ENCODE measurements around the gene SYNE1.
"Not testable (repeated sequence)": the region's sequence is repeated elsewhere in the genome, so short reads cannot be mapped to it uniquely, and the experiment has no call there.

The SYNE1 gene, protein sequence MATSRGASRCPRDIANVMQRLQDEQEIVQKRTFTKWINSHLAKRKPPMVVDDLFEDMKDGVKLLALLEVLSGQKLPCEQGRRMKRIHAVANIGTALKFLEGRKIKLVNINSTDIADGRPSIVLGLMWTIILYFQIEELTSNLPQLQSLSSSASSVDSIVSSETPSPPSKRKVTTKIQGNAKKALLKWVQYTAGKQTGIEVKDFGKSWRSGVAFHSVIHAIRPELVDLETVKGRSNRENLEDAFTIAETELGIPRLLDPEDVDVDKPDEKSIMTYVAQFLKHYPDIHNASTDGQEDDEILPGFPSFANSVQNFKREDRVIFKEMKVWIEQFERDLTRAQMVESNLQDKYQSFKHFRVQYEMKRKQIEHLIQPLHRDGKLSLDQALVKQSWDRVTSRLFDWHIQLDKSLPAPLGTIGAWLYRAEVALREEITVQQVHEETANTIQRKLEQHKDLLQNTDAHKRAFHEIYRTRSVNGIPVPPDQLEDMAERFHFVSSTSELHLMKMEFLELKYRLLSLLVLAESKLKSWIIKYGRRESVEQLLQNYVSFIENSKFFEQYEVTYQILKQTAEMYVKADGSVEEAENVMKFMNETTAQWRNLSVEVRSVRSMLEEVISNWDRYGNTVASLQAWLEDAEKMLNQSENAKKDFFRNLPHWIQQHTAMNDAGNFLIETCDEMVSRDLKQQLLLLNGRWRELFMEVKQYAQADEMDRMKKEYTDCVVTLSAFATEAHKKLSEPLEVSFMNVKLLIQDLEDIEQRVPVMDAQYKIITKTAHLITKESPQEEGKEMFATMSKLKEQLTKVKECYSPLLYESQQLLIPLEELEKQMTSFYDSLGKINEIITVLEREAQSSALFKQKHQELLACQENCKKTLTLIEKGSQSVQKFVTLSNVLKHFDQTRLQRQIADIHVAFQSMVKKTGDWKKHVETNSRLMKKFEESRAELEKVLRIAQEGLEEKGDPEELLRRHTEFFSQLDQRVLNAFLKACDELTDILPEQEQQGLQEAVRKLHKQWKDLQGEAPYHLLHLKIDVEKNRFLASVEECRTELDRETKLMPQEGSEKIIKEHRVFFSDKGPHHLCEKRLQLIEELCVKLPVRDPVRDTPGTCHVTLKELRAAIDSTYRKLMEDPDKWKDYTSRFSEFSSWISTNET (N-terminal part only)

DNA sequence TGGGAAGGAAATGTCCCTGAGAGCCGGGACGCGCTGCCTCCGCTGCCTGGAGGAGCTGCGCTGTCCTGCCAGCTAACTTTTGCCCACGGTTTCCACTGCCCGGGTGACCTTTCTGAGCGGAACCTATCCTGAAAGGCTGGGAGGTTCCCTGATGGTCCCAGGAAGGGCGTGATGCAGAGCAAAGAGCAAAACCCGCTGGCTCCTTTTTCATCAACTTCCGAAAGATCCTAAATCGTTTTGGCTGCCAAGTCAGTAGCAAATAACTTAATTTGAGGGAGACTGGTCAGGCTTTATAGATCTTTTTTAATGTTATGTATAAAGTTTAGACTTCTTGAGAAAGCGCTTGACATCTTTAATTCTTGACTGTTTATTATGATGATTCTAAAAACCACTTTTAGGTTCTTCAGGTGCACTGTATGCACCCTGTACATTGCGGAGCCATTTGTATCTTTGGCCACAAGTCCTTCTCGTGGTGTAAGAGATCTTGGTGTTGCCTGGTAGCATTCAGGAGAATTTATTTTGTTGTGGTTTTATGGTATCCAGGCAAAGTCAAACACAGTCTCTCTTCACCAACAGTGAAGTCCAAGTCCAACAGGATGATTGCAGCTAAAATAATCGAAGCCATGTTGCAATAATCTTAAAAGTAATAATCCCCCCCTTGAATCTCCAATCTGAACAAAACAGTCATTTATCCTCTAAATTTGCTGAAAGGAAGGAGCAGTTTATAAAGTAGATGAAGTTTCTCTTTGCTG lies at the start of gene SYNE1:
SYNE1 (minus strand) TSS at position 67 of the 752 bp plus-strand sequence. CDS start 9,031 bp downstream, outside the sequence.
- no peak for DNase-seq (ENCODE audit: low read depth in 3 of 3, low spot score in 1 of 3)

DNA sequence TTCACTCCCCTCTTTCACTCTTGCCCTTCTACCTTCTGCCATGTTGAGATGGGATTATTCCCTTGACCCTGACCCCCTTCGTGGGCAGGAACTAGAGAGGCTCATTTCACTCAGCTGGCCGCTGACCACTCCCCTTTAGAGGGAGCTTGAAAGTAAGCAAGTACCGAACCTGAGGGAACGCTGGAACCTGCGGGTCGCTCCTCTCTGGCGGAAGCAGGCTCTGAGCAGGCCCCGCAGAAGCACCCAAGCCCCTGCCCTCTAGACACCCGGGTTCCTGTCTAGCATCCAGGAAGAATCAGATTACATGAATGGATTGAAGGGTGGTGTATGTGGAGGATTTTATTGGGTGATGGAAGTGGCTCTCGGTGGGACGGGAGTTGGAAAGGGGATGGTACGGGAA lies 48.7 kb upstream of the SYNE1 start:
- no peak for DNase-seq (ENCODE audit: low read depth in 3 of 3, low spot score in 1 of 3)

DNA sequence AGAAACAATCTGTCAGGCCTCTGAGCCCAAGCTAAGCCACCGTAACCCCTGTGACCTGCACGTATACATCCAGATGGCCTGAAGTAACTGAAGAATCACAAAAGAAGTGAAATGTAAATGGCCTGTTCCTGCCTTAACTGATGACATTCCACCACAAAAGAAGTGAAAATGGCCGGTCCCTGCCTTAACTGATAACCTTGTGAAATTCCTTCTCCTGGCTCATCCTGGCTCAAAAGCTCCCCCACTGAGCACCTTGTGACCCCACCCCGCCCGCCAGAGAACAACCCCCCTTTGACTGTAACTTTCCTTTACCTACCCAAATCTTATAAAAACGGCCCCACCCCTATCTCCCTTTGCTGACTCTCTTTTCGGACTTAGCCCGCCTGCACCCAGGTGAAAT lies 45.8 kb upstream of the SYNE1 start:
- DNase-seq (ENCODE audit: low read depth in 3 of 3, low spot score in 1 of 3), result not testable (repeated sequence)

DNA sequence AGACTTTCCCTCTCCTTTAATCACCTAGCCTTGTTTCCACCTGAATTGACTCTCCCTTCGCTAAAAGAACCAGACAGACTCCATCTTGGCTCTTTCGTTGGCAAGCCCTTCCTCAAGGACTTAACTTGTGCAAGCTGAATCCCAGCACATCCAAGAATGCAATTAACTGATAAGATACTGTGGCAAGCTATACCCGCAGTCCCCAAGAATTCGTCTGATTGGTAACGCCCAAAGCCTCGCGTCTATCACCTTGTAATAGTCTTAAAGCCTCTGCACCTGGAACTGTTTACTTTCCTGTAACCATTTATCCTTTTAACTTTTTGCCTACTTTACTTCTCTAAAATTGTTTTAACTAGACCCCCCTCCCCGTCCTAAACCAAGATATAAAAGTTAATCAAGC lies 45.0 kb upstream of the SYNE1 start:
- no peak for DNase-seq (ENCODE audit: low read depth in 3 of 3, low spot score in 1 of 3)

DNA sequence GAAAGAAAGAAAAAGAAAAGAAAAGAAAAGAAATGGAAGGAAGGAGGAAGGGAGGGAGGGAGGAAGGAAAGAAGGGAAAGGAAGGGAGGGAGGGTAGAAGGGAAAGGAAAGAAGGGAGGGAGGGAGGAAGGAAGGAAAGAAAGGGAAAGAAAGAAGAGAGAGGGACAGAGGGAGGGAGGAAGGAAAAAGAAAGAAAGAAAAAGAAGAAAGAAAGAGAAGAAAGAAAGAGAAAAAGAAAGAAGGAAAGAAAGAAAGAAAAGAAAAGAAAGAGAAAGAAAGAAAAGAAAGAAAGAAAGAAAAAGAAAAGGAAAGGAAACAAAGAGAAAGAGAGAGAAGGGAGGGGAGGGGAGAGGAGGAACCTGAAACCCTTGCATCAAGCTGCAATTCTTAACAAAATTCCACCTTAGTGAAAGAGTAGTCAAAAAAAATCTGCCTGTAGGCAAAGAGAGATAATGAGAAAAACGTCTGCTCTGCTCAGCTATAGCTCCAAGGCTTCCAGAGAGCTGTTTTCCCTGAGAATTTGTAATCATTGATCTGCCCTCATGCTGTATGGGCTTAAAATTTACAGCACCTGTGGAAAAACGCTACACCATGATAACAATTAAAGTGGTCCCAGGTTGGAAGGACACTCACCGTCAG lies 43.8 kb upstream of the SYNE1 start:
- no peak for DNase-seq (ENCODE audit: low read depth in 3 of 3, low spot score in 1 of 3)

DNA sequence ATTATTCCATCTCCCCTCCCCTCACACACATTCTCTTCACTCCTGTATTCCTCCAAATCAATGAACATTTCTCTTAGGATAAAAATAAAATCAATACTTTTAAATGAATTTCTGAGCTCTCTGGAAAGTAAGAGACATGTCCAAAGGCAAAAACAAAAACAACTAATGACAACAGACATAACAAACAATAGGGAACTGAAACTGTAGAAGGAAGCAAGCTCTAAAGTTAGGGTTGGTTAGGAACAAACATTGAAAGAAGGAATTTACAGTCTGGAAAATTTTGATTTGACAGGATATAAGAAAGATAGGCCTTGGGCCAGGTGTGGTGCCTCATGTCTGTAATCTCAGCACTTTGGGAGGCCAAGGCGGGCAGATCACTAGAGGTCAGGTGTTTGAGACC lies 43.0 kb upstream of the SYNE1 start:
- no peak for DNase-seq (ENCODE audit: low read depth in 3 of 3, low spot score in 1 of 3)

DNA sequence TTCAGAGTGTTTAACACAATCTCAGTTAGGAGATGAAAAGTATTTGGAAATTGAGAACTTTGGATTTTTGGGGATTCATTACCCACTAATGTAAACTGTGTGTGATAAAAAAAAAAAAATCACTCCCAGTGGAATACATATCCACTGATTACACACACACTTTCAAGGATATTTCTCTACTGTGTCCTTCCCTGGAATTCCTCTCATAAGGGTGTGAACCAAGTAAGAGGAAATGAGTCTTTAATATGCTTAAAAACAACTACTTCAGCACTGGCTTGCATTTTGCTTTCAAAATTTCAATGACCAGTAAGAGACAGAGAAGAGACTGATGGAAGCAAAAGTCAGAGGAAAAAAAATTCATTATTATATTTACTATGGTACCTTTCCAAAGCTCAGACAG lies 36.1 kb upstream of the SYNE1 start:
- no peak for DNase-seq (ENCODE audit: low read depth in 3 of 3, low spot score in 1 of 3)

DNA sequence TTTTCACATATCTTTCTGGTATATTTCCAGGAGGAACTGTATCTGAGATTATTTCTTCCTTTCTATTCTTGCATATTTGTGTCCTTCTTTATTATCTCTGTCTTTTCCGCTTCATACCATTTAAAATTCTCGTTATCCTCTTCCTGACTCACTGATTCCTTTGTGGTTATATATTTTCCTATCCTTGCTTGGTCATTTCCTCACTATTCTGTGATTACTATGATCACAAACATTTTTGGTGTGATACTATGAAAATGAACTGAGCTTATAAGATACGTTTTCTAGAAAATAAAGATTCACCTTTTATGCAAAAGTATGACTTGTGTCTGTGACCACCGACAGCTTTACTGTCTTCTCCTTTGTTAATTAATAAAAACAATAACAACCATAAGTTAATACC lies 34.0 kb upstream of the SYNE1 start:
- DNase-seq (ENCODE audit: low read depth in 3 of 3, low spot score in 1 of 3), result no peak

DNA sequence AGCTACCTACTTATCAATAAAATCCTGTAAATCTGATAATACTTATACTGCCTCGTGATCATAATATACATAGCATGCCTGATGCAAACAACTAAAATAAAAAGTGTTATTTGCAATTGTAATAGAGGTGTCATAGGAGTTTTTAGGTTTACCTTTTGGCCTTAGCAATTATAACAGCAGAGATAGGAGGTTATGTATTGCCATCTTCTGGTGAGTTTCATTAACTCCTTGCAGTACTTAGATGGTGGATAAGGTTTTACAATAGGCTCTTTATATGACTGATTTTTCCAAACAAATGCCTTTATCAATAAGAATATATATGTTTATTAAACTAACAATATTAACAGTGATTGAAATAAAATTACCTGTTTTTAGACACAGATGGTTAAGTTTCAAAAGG lies 32.7 kb upstream of the SYNE1 start:
- DNase-seq (ENCODE audit: low read depth in 3 of 3, low spot score in 1 of 3), result no peak

DNA sequence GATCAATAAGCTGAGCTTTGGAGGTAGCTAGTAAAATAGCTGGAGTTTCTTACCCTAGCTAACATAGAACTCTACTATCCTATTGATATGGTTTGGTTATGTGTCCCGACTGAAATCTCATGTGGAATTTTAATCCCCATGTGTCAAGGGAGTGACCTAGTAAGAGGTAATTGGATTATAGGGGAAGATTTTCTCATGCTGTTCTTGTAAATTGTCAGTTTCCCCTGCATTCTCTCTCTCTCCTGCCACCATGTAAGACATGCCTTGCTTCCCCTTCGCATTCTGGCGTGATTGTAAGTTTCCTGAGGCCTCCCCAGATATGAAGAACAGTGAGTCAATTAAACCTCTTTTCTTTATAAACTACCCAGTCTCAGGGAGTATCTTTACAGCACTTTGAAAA lies 24.6 kb upstream of the SYNE1 start:
- DNase-seq (ENCODE audit: low read depth in 3 of 3, low spot score in 1 of 3), result no peak

DNA sequence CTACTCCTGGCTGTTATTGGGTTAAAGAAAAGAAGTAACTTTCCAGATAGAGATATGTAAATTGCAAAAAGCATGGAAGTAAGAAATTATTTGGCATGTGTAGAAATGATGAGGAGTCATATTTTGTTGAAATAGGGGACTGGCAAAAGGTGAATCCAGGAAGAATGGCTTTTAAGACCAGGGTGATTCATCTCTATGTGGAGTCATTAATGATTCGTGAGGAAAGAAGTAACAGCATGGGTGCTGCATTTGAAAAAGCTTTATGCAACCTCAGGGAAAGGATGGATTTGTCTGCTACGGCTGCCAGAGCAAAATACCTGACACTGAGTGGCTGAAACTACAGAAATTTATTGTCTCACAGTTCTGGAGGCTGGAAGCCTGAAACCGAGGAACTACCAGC lies 14.8 kb upstream of the SYNE1 start:
- no peak for DNase-seq (ENCODE audit: low read depth in 3 of 3, low spot score in 1 of 3)

DNA sequence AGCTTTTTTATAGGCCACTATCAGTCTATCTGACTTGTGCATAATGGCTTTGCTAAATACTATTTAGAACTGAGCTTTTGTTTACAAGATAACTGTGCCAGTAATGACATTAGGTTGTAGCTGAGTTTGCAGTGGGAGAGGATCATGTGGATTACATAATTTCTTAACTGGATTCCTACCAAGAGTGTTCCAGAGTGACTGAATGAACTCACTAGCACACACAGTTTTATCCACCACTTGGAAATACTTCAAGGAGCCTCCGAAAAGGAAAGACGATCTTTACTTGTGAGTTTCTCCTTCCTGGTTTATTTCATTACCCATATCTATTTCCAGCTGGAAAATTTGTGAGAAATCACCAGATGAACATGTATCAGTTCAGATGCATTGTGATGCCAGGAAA lies 10.9 kb upstream of the SYNE1 start:
- no peak for DNase-seq (ENCODE audit: low read depth in 3 of 3, low spot score in 1 of 3)

DNA sequence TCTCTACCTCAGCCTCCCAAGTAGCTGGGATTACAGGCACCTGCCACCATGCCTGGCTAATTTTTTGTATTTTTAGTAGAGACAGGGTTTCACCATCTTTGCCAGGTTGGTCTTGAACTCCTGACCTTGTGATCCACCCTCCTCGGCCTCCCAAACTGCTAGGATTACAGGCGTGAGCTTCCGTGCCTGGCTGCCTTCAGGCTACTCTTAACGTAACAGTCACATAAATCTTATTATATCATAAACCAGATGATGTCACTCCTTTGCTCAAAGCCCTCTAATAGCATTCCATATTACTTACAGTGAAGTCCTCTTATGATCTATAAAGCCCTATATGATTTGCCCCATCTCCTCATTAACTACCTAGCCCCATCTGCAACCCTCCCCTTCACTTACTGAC lies 9.6 kb upstream of the SYNE1 start:
- not testable (repeated sequence) for DNase-seq (ENCODE audit: low read depth in 3 of 3, low spot score in 1 of 3)

DNA sequence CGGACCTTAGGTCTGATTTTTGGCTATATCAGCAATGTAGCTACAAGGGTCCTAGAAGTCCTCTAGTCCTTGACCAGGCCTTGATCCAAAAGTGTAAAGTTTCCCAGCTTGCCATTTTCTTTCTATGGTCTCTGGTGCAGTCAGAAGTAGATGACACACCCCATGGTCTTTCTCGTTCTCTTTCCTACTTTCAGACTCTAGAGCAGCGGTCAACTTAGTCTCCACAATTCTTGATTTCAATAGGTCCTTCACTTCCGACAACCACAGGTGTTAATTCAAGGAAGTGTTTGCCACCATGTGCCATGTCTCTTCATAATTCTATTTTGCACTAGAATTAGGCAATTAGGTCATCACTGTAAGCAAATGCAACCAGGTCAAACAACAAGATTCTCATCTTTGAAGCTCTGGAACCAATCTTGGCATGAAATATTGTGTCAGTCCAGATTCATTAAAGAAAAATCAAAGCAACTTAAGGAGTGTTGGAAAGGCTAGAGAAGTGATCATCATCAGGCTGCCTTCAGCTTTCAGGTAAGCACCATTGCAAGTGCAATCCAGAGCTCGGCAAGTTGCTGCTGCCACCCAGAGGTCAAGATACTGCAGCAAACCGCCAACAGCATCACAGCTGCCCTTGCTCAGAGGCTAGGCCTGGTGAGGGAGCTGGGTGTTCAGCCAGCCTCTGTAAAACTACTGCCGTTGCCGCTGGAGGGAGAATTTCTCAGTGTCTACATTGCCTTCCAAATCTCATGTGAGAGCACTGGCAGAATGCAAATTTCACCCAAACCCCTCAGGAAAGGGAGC lies 5.6 kb upstream of the SYNE1 start:
- DNase-seq (ENCODE audit: low read depth in 3 of 3, low spot score in 1 of 3), result no peak

DNA sequence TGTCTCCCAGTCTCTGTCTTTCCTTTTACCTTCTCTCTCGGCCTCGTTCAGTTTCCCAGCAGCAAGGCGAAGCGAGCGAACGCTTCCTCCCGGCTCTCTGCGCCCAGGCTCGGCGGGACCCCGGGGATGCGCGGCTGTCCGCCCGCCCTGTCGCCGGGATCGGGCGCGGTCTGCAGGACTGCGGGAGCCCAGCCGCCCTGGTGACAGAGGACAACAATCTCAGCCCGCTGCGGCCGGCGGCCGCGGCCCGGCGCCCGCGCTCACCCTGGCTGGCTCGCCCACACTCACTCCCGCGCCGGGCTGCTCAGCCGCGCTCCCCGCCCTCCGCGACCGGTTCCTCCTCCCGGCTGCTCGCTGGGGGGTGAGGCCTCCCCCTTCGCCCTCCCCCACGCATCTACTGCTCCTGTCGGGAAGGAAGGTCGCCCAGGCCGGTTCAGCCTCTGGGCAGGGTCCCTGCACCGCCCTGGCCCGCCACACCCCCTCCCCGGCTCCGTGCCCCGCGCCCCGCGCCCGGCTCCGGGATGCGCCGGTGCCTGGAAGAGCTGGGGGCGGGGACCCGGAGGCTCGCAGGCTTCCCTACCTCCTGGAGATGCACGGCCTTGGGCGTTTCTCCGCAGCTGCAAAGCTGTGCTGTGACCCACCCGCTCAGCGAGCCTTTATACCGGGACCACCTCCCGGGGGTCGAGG lies 410 bp downstream of the SYNE1 start:
- no peak for DNase-seq (ENCODE audit: low read depth in 3 of 3, low spot score in 1 of 3)

DNA sequence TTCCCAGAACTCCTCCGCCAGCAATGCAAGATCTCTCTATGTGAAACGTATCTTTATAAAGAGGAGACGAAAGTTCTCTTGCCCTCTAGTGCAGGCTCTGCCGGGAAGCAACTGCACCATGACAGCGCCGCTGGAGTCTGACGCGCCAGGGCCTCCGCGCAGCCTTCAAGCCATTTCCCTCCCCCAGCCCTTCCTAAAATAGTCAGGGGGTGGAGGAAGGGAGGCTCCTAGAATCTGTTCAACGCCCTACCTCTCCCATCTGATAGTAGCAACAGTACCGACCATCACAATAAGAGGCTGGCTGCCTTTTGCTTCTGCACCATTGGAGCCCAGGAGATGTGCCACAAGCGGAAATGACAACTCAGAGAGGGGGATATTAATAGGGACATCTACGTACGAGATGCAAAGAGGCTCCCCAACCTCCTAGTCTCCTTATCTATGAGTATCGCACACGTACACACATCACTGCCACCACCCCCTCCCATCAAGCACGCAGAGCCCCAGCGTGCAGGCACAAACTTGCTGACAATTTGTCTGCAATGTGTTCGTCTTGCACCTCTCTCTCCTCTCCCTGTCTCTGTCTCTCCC lies 1.0 kb downstream of the SYNE1 start:
- DNase-seq (ENCODE audit: low read depth in 3 of 3, low spot score in 1 of 3), result no peak

DNA sequence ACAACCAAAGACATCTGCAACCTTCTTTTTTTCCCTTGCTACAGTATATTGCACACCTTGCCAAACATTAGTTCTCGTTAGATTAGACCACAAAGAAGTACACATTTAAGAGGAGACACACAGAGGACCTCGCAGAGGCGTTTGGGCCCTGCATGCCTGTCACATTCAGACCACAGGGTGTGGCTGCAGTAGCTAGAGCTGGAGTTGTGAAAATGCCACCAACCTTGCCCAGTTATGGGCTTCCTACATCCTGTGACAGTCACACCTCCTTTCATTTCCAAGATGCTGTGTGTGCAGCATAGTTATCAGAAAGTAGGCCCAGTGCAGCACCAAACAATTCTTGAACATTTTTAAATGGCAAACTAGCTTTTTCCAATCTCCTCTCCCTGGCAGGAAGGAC lies 2.4 kb downstream of the SYNE1 start:
- no peak for DNase-seq (ENCODE audit: low read depth in 3 of 3, low spot score in 1 of 3)

DNA sequence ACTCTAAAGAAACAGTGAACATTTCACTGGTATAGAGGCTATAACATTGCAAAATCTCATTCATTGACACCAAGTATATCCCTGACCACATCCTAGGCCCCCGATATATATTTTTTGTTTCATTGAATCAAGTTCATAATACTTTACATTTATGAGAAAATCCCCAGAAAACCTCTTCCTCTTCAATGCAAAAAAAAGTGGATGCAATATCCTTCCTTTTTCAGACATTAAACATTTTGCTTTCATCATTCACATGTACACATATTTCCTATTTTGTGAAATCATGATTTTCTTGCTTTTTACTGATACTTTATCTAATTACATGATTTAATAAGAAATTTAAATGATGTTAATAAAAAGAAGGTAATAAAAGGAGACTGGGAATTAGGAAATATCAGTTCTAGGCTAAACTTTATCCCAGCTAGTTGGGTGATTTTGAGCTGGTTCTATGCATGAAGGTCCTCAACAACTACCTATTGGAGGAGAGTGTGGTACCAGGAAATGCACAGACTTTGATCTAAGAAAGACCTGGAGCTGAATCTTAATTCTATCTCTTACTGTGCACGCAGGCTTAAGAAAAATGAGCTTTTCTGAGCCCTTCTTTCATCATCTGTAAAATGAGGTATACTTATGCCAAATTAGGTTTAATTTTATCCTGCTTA lies 4.9 kb downstream of the SYNE1 start:
- no peak for DNase-seq (ENCODE audit: low read depth in 3 of 3, low spot score in 1 of 3)
